ENCODE data around the gene ADCY5.

ADCY5 gene

DNA sequence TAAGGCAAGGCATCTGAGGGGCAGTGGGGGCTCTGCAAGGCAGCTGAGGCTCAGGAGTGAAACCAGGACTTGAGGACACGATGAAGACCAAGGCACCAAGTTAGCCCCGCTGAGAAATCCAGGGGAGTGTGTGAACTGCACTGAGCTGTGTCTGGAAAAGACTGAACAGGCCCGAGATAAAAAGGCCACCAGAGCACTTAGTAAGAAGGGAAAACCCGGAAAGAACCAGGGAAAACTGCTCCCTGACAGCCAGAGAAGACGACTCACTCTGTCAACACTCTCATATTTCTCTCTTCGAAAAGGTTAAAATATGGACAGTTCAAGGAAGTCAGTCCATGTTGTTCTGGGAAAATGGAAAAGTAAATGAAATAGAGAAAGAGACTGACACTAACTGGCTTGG is 138.1 kb downstream of the ADCY5 start:
- Histone ChIP-seq H3K27me3 (ENCODE audit: control insufficient read depth, insufficient read depth, low read length) (peaks cover 62% of the 10 kb centered on the region), H3K4me2 (ENCODE audit: low read length) (no peak overlapping the region), H3K9me3 (replicated peaks; ENCODE audit: low read length) (no peaks in the 10 kb centered on the region), H3K4me3 (ENCODE audit: low read length) (no peak overlapping the region), H3K36me3 (ENCODE audit: insufficient read depth, low read length) (no peaks in the 10 kb centered on the region), H3K9ac (ENCODE audit: low read depth, low read length) (no peak overlapping the region), H3K4me1 (ENCODE audit: control insufficient read depth, insufficient read depth, low read length) (no peaks in the 10 kb centered on the region)

DNA sequence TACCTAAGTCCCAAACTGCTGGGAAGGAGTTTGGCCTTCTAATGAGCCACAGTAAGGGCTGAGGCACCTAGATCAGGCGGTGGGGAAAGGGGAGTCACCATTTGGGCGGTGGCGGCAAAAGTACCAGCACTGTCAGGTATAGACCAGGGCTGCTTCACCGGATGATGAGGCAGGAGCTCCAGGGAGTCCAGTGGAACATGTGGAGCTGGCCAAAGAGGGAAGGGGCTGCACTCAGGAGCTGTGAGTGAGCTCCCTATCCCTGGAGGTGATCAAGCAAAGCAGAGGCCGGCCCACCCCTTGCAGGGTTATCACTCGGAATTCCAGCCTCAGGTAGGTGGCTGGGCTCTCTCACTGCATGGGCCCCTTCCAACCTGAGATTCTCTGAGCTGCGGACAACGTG is 138.7 kb downstream of the ADCY5 start:
- Histone ChIP-seq H3K4me1 (ENCODE audit: control insufficient read depth, insufficient read depth, low read length) (no peaks in the 10 kb centered on the region), H3K9me3 (replicated peaks; ENCODE audit: low read length) (no peaks in the 10 kb centered on the region), H3K27me3 (ENCODE audit: control insufficient read depth, insufficient read depth, low read length) (peaks cover 60% of the 10 kb centered on the region), H3K4me2 (ENCODE audit: low read length) (no peak overlapping the region), H3K36me3 (ENCODE audit: insufficient read depth, low read length) (no peaks in the 10 kb centered on the region), H3K9ac (ENCODE audit: low read depth, low read length) (no peak overlapping the region), H3K4me3 (ENCODE audit: low read length) (no peak overlapping the region)

- H3K9ac ChIP-seq (ENCODE audit: low read depth, low read length): no peak overlapping the region
- no peak overlapping the region for H3K4me2 ChIP-seq (ENCODE audit: low read length)
- peaks cover 33% of the 10 kb centered on the region for H3K27me3 ChIP-seq (ENCODE audit: control insufficient read depth, insufficient read depth, low read length)
- H3K4me3 ChIP-seq (ENCODE audit: low read length): no peak overlapping the region
- H3K9me3 ChIP-seq (replicated peaks; ENCODE audit: low read length): no peaks in the 10 kb centered on the region
- no peaks in the 10 kb centered on the region for H3K36me3 ChIP-seq (ENCODE audit: insufficient read depth, low read length)
- H3K4me1 ChIP-seq (ENCODE audit: control insufficient read depth, insufficient read depth, low read length): no peaks in the 10 kb centered on the region
These were observed 141.8 kb downstream of the ADCY5 start for GRCh38 chr3:123307064-123307463.

- H3K9ac ChIP-seq (ENCODE audit: low read depth, low read length): no peak overlapping the region
- no peaks in the 10 kb centered on the region for H3K4me1 ChIP-seq (ENCODE audit: control insufficient read depth, insufficient read depth, low read length)
- peaks cover 29% of the 10 kb centered on the region for H3K27me3 ChIP-seq (ENCODE audit: control insufficient read depth, insufficient read depth, low read length)
These were observed 143.7 kb downstream of the ADCY5 start for GRCh38 chr3:123305192-123305591.

DNA sequence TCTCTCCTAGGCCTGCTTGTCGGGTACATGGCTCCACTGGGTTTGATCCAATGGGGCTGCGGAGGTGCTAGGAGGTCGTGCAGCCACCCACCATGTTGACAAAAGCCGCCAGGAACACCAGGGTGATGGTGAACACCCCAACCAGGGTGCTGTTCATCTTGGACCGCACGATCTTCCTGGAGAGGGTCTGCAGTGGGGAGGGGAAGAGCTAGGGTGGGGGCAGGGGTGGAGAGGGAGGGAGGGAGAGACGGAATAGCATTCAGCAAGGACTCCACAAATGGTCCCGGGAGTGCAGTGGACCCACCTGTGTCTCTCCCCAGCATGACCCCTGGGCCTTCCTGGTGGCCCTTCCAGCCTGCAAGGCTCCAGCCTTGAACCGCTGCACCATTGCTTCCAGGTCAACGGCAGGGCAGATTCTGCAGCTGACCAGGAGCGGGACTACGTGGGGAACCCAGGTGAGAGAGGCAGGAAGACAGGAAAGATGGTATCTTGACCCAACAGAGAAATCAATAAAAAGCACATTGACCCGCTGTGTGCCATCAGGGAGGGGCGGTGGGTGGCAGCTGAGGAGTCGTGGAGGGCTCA is 144.8 kb downstream of the ADCY5 start:
- Histone ChIP-seq H3K4me2 (ENCODE audit: low read length) (no peak overlapping the region), H3K4me1 (ENCODE audit: control insufficient read depth, insufficient read depth, low read length) (no peaks in the 10 kb centered on the region), H3K27me3 (ENCODE audit: control insufficient read depth, insufficient read depth, low read length) (peaks cover 31% of the 10 kb centered on the region), H3K9ac (ENCODE audit: low read depth, low read length) (no peak overlapping the region), H3K9me3 (replicated peaks; ENCODE audit: low read length) (no peaks in the 10 kb centered on the region), H3K36me3 (ENCODE audit: insufficient read depth, low read length) (no peaks in the 10 kb centered on the region), H3K4me3 (ENCODE audit: low read length) (no peak overlapping the region)

More at GRCh38 chr3:123305192-123305591, 143.7 kb downstream of the ADCY5 start:
- Histone ChIP-seq H3K4me2 (ENCODE audit: low read length) (no peak overlapping the region), H3K4me3 (ENCODE audit: low read length) (no peak overlapping the region), H3K9me3 (replicated peaks; ENCODE audit: low read length) (no peaks in the 10 kb centered on the region), H3K36me3 (ENCODE audit: insufficient read depth, low read length) (no peaks in the 10 kb centered on the region)

DNA sequence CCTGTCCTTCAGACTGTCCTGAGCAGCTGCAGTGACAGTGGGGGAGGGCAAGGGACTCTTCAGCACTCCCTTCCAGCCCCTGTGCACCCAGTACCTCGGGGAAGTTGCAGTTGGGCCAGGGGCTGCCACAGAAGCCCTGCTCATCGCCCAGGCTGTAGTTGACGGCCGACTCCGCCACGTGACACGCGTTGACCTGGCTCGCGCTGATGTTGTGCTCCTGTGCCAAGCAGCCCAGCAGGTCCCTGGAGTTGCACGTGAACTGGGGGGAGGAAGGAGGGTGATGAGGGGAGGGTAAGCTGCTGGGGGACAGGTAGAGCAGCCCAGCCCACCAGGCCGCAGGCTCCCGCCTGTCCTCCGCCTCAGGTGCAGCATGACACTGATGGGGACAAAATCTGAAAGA is 145.9 kb downstream of the ADCY5 start:
- no peaks in the 10 kb centered on the region for H3K9me3 ChIP-seq (replicated peaks; ENCODE audit: low read length)
- no peaks in the 10 kb centered on the region for H3K36me3 ChIP-seq (ENCODE audit: insufficient read depth, low read length)
- no peak overlapping the region for H3K9ac ChIP-seq (ENCODE audit: low read depth, low read length)
- no peak overlapping the region for H3K4me2 ChIP-seq (ENCODE audit: low read length)
- H3K27me3 ChIP-seq (ENCODE audit: control insufficient read depth, insufficient read depth, low read length): peaks cover 37% of the 10 kb centered on the region
- no peaks in the 10 kb centered on the region for H3K4me1 ChIP-seq (ENCODE audit: control insufficient read depth, insufficient read depth, low read length)
- no peak overlapping the region for H3K4me3 ChIP-seq (ENCODE audit: low read length)

DNA sequence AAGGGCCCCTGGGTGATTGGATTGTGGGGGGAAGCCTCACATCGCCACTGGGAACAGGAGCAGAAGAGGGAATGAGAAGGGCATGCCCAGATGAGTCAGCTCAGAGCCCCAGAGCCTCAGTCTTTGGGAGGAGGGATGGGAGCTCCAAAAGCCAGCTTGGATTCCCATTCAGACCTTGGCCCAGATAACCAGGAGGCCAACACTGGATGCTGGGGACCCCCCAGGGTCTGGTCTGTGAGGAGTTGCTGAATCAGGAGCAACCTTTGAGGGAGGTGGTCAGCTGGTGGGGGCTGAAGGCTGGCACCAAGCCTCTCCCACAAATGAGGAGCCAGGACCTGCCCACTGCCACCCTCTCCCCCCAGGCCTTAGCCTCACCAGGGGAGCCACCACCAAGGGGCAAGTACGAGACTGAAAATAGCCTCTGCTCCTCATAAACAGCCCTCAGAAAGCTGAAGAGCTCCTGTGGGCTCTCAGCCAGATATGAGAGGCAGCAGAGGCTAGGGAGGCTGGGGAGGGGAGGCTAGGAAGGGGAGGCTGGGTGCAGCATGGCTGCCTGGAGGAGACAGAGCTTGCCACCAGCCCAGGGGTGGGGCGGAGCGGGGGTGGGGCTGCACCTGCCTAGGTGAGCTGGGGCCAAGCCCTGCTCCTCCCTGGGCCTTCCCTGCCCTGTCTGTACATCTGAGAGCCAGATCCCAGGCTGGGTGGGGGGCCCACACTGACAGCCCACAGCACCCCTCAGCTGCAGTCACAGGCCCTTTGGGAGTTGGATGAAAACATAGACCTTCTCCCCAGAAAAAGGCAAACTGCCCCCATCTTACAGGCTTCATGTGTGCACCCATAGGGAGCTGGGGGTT is 147.3 kb downstream of the ADCY5 start:
- H3K4me2 ChIP-seq (ENCODE audit: low read length): no peak overlapping the region
- no peaks in the 10 kb centered on the region for H3K4me1 ChIP-seq (ENCODE audit: control insufficient read depth, insufficient read depth, low read length)
- no peak overlapping the region for H3K9ac ChIP-seq (ENCODE audit: low read depth, low read length)
- peaks cover 34% of the 10 kb centered on the region for H3K27me3 ChIP-seq (ENCODE audit: control insufficient read depth, insufficient read depth, low read length)
- H3K4me3 ChIP-seq (ENCODE audit: low read length): no peak overlapping the region
- H3K36me3 ChIP-seq (ENCODE audit: insufficient read depth, low read length): no peaks in the 10 kb centered on the region
- no peaks in the 10 kb centered on the region for H3K9me3 ChIP-seq (replicated peaks; ENCODE audit: low read length)

DNA sequence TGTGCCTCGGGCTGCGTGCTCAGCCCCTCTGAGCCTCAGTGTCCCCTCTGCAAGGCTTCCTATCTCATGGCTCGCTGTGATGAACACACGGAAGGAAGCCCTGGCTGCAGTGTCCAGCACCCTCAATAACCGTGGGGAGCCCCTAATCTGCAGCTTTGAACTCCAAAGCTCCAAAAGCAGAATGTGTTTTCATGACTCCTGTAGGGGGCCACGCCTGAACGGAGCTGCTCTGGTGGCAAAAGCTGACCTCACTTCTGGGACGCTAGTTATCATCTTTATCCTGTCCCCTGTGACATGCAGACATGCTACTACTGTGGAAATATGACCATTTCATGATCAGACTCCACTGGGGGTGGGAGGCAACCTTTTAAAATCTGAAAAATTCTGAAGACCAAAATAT is 148.3 kb downstream of the ADCY5 start:
- Histone ChIP-seq H3K4me3 (ENCODE audit: low read length) (no peak overlapping the region), H3K4me2 (ENCODE audit: low read length) (no peak overlapping the region), H3K9me3 (replicated peaks; ENCODE audit: low read length) (no peaks in the 10 kb centered on the region), H3K27me3 (ENCODE audit: control insufficient read depth, insufficient read depth, low read length) (peaks cover 35% of the 10 kb centered on the region), H3K36me3 (ENCODE audit: insufficient read depth, low read length) (no peaks in the 10 kb centered on the region), H3K9ac (ENCODE audit: low read depth, low read length) (no peak overlapping the region), H3K4me1 (ENCODE audit: control insufficient read depth, insufficient read depth, low read length) (no peaks in the 10 kb centered on the region)

DNA sequence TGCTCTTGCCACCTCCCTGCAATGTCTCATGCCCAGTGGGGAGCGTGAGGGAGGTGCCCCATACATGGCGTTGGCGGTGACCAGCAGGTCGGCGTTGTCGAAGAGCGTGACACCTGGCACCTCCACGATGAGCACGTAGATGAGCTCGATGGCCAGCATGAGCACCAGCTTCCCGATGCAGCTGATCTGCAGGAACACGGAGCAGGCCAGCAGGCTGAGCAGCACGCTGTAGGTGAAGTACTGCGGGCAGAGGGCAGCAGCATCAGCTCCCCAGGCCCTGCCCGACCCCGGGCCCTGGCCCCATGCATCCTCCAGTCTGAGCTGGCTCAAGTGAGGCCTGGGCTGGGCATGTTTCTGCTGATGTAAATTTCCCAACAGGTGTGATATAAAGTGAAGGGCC is 148.8 kb downstream of the ADCY5 start:
- Histone ChIP-seq H3K9ac (ENCODE audit: low read depth, low read length) (no peak overlapping the region), H3K4me2 (ENCODE audit: low read length) (no peak overlapping the region), H3K36me3 (ENCODE audit: insufficient read depth, low read length) (no peaks in the 10 kb centered on the region), H3K4me3 (ENCODE audit: low read length) (no peak overlapping the region), H3K9me3 (replicated peaks; ENCODE audit: low read length) (no peaks in the 10 kb centered on the region), H3K27me3 (ENCODE audit: control insufficient read depth, insufficient read depth, low read length) (peaks cover 40% of the 10 kb centered on the region), H3K4me1 (ENCODE audit: control insufficient read depth, insufficient read depth, low read length) (no peaks in the 10 kb centered on the region)

DNA sequence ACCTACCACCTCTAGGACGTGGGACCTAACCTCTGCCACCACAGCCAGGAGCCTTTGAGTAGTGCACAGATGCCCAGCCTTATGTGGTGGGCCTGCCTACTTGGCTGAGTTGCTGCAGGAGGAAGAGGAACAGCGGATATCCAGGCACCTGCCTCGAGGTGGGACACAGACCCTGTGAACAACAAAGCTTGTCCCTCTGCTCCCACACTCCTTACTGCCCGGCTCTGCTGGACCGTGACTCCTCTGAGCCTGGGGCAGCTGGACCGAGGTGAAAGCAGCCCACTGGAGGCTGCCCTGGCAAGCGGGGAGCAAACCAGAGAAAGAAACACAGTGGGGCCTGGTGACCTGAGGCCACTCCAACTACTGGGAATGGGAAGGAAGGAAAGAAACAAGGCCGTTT is 149.3 kb downstream of the ADCY5 start:
- Histone ChIP-seq H3K9ac (ENCODE audit: low read depth, low read length) (no peak overlapping the region), H3K4me3 (ENCODE audit: low read length) (no peak overlapping the region), H3K36me3 (ENCODE audit: insufficient read depth, low read length) (no peaks in the 10 kb centered on the region), H3K4me1 (ENCODE audit: control insufficient read depth, insufficient read depth, low read length) (no peaks in the 10 kb centered on the region), H3K9me3 (replicated peaks; ENCODE audit: low read length) (no peaks in the 10 kb centered on the region), H3K4me2 (ENCODE audit: low read length) (no peak overlapping the region), H3K27me3 (ENCODE audit: control insufficient read depth, insufficient read depth, low read length) (peaks cover 45% of the 10 kb centered on the region)

- H3K4me2 ChIP-seq (ENCODE audit: low read length): no peak overlapping the region
- no peaks in the 10 kb centered on the region for H3K36me3 ChIP-seq (ENCODE audit: insufficient read depth, low read length)
- H3K4me3 ChIP-seq (ENCODE audit: low read length): no peak overlapping the region
- H3K9me3 ChIP-seq (replicated peaks; ENCODE audit: low read length): no peaks in the 10 kb centered on the region
- H3K4me1 ChIP-seq (ENCODE audit: control insufficient read depth, insufficient read depth, low read length): no peaks in the 10 kb centered on the region
- peaks cover 50% of the 10 kb centered on the region for H3K27me3 ChIP-seq (ENCODE audit: control insufficient read depth, insufficient read depth, low read length)
- no peak overlapping the region for H3K9ac ChIP-seq (ENCODE audit: low read depth, low read length)
These were observed 150.0 kb downstream of the ADCY5 start for GRCh38 chr3:123298903-123299302.

DNA sequence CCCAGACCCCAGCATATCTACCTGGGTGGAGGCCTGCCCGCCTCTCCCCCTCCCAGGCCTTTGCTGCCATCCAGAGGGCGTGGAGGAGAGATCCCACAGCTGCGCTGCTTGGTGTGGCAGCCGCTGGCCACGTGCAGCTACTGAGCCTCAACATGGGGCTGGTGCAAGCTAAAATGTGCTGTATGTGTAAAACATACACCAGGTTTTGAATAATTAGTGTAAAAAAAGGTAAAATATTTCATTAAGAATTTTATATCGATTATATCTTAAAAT is 151.3 kb downstream of the ADCY5 start:
- H3K9ac ChIP-seq (ENCODE audit: low read depth, low read length): no peak overlapping the region
- no peaks in the 10 kb centered on the region for H3K4me1 ChIP-seq (ENCODE audit: control insufficient read depth, insufficient read depth, low read length)
- H3K4me3 ChIP-seq (ENCODE audit: low read length): no peak overlapping the region
- peaks cover 50% of the 10 kb centered on the region for H3K27me3 ChIP-seq (ENCODE audit: control insufficient read depth, insufficient read depth, low read length)
- H3K36me3 ChIP-seq (ENCODE audit: insufficient read depth, low read length): no peaks in the 10 kb centered on the region
- no peak overlapping the region for H3K4me2 ChIP-seq (ENCODE audit: low read length)
- no peaks in the 10 kb centered on the region for H3K9me3 ChIP-seq (replicated peaks; ENCODE audit: low read length)
